Fibroblast of lung (primary cell): ENCODE results near the gene GLIS1. TPM values are rescaled to one million over a fixed set of nuclear protein-coding genes. Genes with fewer than 3 reads are reported as not detected.

Experiments
- DNase-seq, 2 donors: peaks; one replicate each; pipeline versions ENCODE4 v3.0.0 to v3.0.0-alpha.2; 2010; ENCODE audit warnings: low read depth in 2 of 2
- H2AFZ ChIP-seq: 2 replicates; pipeline ENCODE4 v1.5.1; 2012; ENCODE audit warnings: low read length, control low read depth, inconsistent platforms
- H3K27ac ChIP-seq: 2 replicates; pipeline ENCODE4 v1.5.1; 2011; ENCODE audit warnings: low read length, control low read depth; ENCODE audit not compliant: insufficient read depth
- H3K27me3 ChIP-seq: 2 replicates; pipeline ENCODE4 v1.5.1; 2011; ENCODE audit warnings: mild to moderate bottlenecking, low read length; ENCODE audit not compliant: control insufficient read depth, insufficient read depth
- H3K36me3 ChIP-seq: 2 replicates; pipeline ENCODE4 v1.5.1; 2011; ENCODE audit warnings: low read length; ENCODE audit not compliant: control insufficient read depth, insufficient read depth
- H3K4me1 ChIP-seq: 2 replicates; pipeline ENCODE4 v1.5.1; 2011; ENCODE audit warnings: low read length; ENCODE audit not compliant: control insufficient read depth, insufficient read depth; ENCODE audit errors: extremely low read depth
- H3K4me2 ChIP-seq: 2 replicates; pipeline ENCODE4 v1.5.1; 2011; ENCODE audit warnings: low read length, control low read depth; ENCODE audit not compliant: insufficient read depth; ENCODE audit errors: extremely low read depth
- H3K4me3 ChIP-seq, 4 experiments: fragments of 200-600 bp in 1 of 4; sonication (generic) in 1 of 4; replicated peaks in 1 of 4; 2 replicates each; pipeline ENCODE4 v1.5.1; 2011 to 2016; ENCODE audit warnings: low read length in 4 of 4, low read depth in 3 of 4, mild to moderate bottlenecking in 3 of 4, control low read depth in 2 of 4, inconsistent platforms in 1 of 4, mixed read lengths in 1 of 4; ENCODE audit not compliant: insufficient read depth in 1 of 4; ENCODE audit errors: control extremely low read depth in 1 of 4
- H3K79me2 ChIP-seq: 2 replicates; pipeline ENCODE4 v1.5.1; 2012; ENCODE audit warnings: mild to moderate bottlenecking, low read length, inconsistent platforms; ENCODE audit not compliant: control insufficient read depth, insufficient read depth
- H3K9ac ChIP-seq: 2 replicates; pipeline ENCODE4 v1.5.1; 2011; ENCODE audit warnings: mild to moderate bottlenecking, low read length, control low read depth; ENCODE audit not compliant: insufficient read depth
- H3K9me3 ChIP-seq: 2 replicates; pipeline ENCODE4 v1.5.1; 2012; ENCODE audit warnings: low read depth, low read length; ENCODE audit not compliant: control insufficient read depth, insufficient read depth
- H4K20me1 ChIP-seq: 2 replicates; pipeline ENCODE4 v1.5.1; 2011; ENCODE audit warnings: low read length; ENCODE audit not compliant: control insufficient read depth, insufficient read depth; ENCODE audit errors: extremely low read depth
- EZH2 ChIP-seq: IDR thresholded peaks from 2 replicates; pipeline ENCODE4 v1.5.1; 2012; ENCODE audit warnings: low read length, control low read depth, mild to moderate bottlenecking; ENCODE audit errors: missing control alignments
- polyA plus RNA-seq, 2 donors: library from polyadenylated mRNA; depleted of rRNA in 1 of 2; stranded (reverse) in 1 of 2; unstranded in 1 of 2; fragments of >200 nt; gene quantifications; 2 replicates each; pipeline ENCODE4 v1.2.1, GENCODE V29; 2011 to 2012; ENCODE audit warnings: missing spikeins in 1 of 2
- total RNA-seq: library from RNA; depleted of rRNA; stranded (reverse); fragments of >200 nt; gene quantifications from 2 replicates; pipeline ENCODE4 v1.2.1, GENCODE V29; 2014
- TF ChIP-seq, protein P1 (sequence below), 2 donors: IDR thresholded peaks in 1 of 2; conservative IDR thresholded peaks in 1 of 2; 1 replicate in 1 of 2; 2 replicates in 1 of 2; pipeline ENCODE4 v1.5.1; 2011 to 2012; ENCODE audit warnings: low read length in 2 of 2, control low read depth in 1 of 2, inconsistent platforms in 1 of 2, low read depth in 1 of 2, mild to moderate bottlenecking in 1 of 2

GLIS1 gene
- total and polyA plus RNA-seq, 2 donors (not counting 1 experiment from before 2014, with no cell fraction given): under 0.01 to 0.05 TPM

DNA sequence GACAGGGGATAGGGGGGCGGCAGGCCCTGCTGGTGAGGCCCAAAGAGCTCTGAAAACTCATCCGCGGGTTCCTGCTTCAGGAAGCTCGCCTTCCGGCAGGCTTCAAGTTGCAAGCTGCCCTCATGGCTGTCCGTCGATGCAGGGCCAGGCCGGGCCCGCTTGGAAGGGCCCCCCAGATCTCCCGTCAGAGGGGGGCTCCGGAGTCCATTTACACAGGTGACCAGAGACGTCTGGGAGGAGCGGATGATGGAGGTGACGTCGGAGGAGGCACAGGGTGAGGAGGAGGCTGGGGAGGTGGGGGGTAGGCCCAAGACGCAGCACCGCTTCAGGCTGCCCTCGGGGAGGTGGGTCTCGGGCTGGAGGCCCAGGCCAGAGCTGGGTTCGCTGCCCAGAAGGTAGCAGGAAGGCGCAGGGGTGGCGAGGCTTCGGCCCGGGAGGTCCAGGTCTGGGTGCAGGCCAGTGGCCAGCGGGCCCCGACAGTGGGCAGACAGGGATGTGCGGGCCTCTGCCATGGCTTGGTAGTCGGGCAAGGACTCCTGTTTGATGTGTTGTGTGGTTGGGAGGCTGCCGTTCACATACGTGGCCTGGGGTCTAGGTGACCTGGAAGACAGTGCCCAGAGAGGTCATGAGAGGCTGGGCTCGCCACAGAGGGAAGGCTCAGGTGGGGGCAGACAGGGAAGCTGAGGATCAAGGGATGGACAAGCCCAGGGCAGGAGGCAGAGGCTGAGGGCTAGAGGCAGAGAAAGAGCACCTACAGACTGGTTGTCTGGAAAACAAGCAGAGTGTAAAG, 144.4 kb downstream of the GLIS1 start:
- no peaks in the 10 kb centered on the region for H3K36me3 ChIP-seq
- no peak overlapping the region for H3K4me2 ChIP-seq
- no peaks in the 10 kb centered on the region for H3K9me3 ChIP-seq
- H3K27me3 ChIP-seq: no peaks in the 10 kb centered on the region
- H3K9ac ChIP-seq: no peak overlapping the region
- no peaks in the 10 kb centered on the region for H4K20me1 ChIP-seq
- no peaks in the 10 kb centered on the region for H3K4me1 ChIP-seq
- DNase-seq: no peak
- TF ChIP-seq EZH2: no peak
- TF ChIP-seq, protein P1, sequence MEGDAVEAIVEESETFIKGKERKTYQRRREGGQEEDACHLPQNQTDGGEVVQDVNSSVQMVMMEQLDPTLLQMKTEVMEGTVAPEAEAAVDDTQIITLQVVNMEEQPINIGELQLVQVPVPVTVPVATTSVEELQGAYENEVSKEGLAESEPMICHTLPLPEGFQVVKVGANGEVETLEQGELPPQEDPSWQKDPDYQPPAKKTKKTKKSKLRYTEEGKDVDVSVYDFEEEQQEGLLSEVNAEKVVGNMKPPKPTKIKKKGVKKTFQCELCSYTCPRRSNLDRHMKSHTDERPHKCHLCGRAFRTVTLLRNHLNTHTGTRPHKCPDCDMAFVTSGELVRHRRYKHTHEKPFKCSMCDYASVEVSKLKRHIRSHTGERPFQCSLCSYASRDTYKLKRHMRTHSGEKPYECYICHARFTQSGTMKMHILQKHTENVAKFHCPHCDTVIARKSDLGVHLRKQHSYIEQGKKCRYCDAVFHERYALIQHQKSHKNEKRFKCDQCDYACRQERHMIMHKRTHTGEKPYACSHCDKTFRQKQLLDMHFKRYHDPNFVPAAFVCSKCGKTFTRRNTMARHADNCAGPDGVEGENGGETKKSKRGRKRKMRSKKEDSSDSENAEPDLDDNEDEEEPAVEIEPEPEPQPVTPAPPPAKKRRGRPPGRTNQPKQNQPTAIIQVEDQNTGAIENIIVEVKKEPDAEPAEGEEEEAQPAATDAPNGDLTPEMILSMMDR (conservative IDR thresholded peaks at IDR 0.05 in 1 of 2, IDR thresholded peaks at IDR 0.05 in 1 of 2; ENCODE audit: low read depth in 1 of 2, low read length in 2 of 2): no peak
- H3K4me3 ChIP-seq: no peak overlapping the region
- H2AFZ ChIP-seq: no peak overlapping the region
- no peak overlapping the region for H3K27ac ChIP-seq
- H3K79me2 ChIP-seq: no peaks in the 10 kb centered on the region

DNA sequence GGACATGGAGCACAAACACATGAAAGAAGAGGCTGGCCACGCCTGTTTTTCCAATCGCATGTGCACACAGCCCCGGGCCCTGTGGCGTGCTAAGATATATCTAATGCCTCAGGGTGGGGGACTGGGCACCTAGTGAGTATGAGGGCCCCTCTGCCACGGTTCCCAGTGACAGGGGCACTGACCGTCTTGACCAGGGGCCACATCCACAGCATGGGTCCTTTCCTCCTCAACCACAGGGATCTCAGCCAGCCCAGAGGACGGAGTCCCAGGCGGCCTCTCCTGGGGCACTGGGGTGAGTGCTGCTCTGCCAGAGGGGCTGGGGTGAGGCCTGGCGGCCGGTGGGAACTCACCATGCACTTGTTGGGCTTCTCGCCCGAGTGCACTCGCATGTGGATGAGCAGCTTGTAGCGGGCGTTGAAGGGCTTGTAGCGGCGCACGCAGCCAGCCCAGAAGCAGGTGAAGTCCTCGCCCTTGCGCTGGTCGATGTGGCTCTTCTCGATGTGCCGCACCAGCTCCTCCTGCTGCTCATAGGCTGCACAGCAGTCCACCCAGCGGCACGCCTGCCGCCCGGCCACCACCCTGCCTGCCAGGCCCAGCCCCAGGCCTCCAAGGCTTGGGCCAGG, 145.1 kb downstream of the GLIS1 start:
- H3K79me2 ChIP-seq: no peaks in the 10 kb centered on the region
- H4K20me1 ChIP-seq: no peaks in the 10 kb centered on the region

More for the DNA sequence above, 145.1 kb downstream of the GLIS1 start:
- no peak for TF ChIP-seq EZH2
- TF ChIP-seq, protein P1 (conservative IDR thresholded peaks at IDR 0.05 in 1 of 2, IDR thresholded peaks at IDR 0.05 in 1 of 2; ENCODE audit: low read depth in 1 of 2, low read length in 2 of 2): peak in 1 of 2 donors; percentile 45
- Histone ChIP-seq H3K4me2 (no peak overlapping the region), H3K36me3 (no peaks in the 10 kb centered on the region), H2AFZ (no peak overlapping the region), H3K4me3 (no peak overlapping the region), H3K9me3 (no peaks in the 10 kb centered on the region), H3K4me1 (no peaks in the 10 kb centered on the region), H3K9ac (no peak overlapping the region), H3K27ac (no peak overlapping the region), H3K27me3 (no peaks in the 10 kb centered on the region)
- DNase-seq: peak in 1 of 2 donors; percentile 27
